Measurements from ENCODE around the gene PDE4B.

DNA sequence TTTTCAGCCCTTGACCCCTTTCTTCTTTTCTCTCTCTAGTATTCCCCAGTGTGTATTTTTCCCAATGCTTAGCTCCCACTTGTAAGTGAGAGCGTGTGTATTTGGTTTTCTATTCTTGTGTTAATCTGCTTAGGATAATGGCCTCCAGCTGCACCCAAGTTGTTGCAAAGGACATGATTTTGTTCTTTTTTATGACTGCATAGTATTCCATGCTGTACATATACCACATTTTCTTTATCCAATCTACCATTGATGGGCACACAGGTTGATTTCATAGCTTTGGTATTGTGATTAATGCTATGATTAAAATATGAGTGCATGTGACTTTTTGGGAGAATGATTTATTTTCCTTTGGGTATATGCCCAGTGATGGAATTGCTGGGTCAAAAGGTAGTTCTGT, 104.8 kb downstream of the PDE4B start:
- TF ChIP-seq TAF1 (IDR thresholded peaks at IDR 0.05; ENCODE audit: low read depth, low read length) (no peak), POLR2A (IDR thresholded peaks at IDR 0.05; ENCODE audit: low read depth, low read length) (no peak), PAX5 (IDR thresholded peaks at IDR 0.05; ENCODE audit: insufficient read depth, low read length, severe bottlenecking) (no peak), POLR2AphosphoS5 (IDR thresholded peaks at IDR 0.05; ENCODE audit: low read depth, low read length) (no peak), SPI1 (IDR thresholded peaks at IDR 0.05; ENCODE audit: low read depth, low read length) (no peak), POU2F2 (IDR thresholded peaks at IDR 0.05; ENCODE audit: low read depth, low read length) (no peak)
